ENCODE data around the gene HECTD1. TPM values are rescaled to one million over a fixed set of nuclear protein-coding genes. Genes with fewer than 3 reads are reported as not detected.

The HECTD1 gene
- total and polyA plus RNA-seq, 9 of the 15 experiments (the other 6 are each of a cell fraction or from before 2014, with no cell fraction given): 27.9 to 111 (median 78.1) TPM

- peaks cover 36% of the 10 kb centered on the region for H3K79me2 ChIP-seq (ENCODE audit: control insufficient read depth, insufficient read depth, low read length)
- ChIA-PET CTCF (ENCODE audit: low intra/inter-chr PET ratio) (no interaction called here), POLR2A (interaction anchor here (0.9 to 1.8 kb wide), 2 partner anchors 7 to 9 kb away, joined by 4 to 9 read pairs; no protein-coding TSS in a partner anchor)
- H3K27ac ChIP-seq (ENCODE audit: extremely low read depth, low read depth, low read length): no peak overlapping the region
- WGBS (ENCODE audit: insufficient coverage, low coverage, missing lambda C conversion rate): 91% methylated on average over 5 of the region's 5 CpGs
- no peak for ATAC-seq
- H3K4me2 ChIP-seq (ENCODE audit: insufficient read depth, low read length): no peak overlapping the region
- peaks cover 6 to 9% of the 10 kb centered on the region in 2 experiments; a peak in 4 of 5 replicates for H3K4me1 ChIP-seq (replicated peaks in 1 of 2; ENCODE audit: control insufficient read depth in 2 of 2, insufficient read depth in 2 of 2, low read length in 2 of 2)
- no TSS peak for BruUV-seq (replicated peaks)
- H3K9me3 ChIP-seq (replicated peaks; ENCODE audit: control insufficient read depth, insufficient read depth, low read depth, low read length): no peaks in the 10 kb centered on the region
- no peaks in the 10 kb centered on the region for H3K27me3 ChIP-seq (ENCODE audit: control insufficient read depth in 2 of 2, insufficient read depth in 2 of 2, low read length in 2 of 2)
- FAIRE-seq: no peak
- TF ChIP-seq HNRNPUL1 (IDR thresholded peaks at IDR 0.05; ENCODE audit: low read length): no peak
- TF ChIP-seq ZNF655 (CRISPR knock-in tag; IDR thresholded peaks at IDR 0.05): no peak
- no peak for TF ChIP-seq ZNF764 (CRISPR knock-in tag; IDR thresholded peaks at IDR 0.05; ENCODE audit: low read depth)
- no peak for TF ChIP-seq ZKSCAN3 (CRISPR knock-in tag; IDR thresholded peaks at IDR 0.05)
- TF ChIP-seq ATF1 (CRISPR knock-in tag; IDR thresholded peaks at IDR 0.05): no peak
- TF ChIP-seq ATF1 (tag; IDR thresholded peaks at IDR 0.05): no peak
- TF ChIP-seq ZNF668 (CRISPR knock-in tag; IDR thresholded peaks at IDR 0.05): no peak
- no peak for TF ChIP-seq ZNF551 (CRISPR knock-in tag; IDR thresholded peaks at IDR 0.05)
- no peak for TF ChIP-seq MCM7 (IDR thresholded peaks at IDR 0.05)
- no peak for TF ChIP-seq CSDE1 (IDR thresholded peaks at IDR 0.05)
- no peak for TF ChIP-seq ZNF717 (CRISPR knock-in tag; IDR thresholded peaks at IDR 0.05)
- DNase-seq (ENCODE audit: extremely low read depth in 1 of 4, low spot score in 3 of 4): no peak
- intact Hi-C loops (cut with micrococcal nuclease): loop anchor here (5.0 kb wide), 2 partner anchors 33 to 148 kb away; no protein-coding TSS in a partner anchor
- H3K9me1 ChIP-seq (ENCODE audit: control insufficient read depth, insufficient read depth, low read length): no peaks in the 10 kb centered on the region
- H3K36me3 ChIP-seq (ENCODE audit: control insufficient read depth, insufficient read depth, low read length): peaks cover 9% of the 10 kb centered on the region
- in situ Hi-C loops (cut with MboI): loop anchor here (5.0 kb wide), 1 partner anchor 48 kb away; no protein-coding TSS in a partner anchor
- no peaks in the 10 kb centered on the region; the same call in 1 of the 2 replicates for H4K20me1 ChIP-seq (replicated peaks; ENCODE audit: control insufficient read depth, insufficient read depth, low read length)
- H2AFZ ChIP-seq (ENCODE audit: low read depth, low read length): no peak overlapping the region
- no peak overlapping the region for H3K9ac ChIP-seq (ENCODE audit: insufficient read depth in 1 of 2, low read depth in 2 of 2, low read length in 2 of 2)
- no peak overlapping the region for H3K4me3 ChIP-seq
Measured at GRCh38 chr14:31209605-31210004, 2.0 kb upstream of the HECTD1 start.

Data from K562 (cell line).